Osteocyte (in vitro differentiated cells): Measurements from ENCODE around the gene TUBGCP3. TPM values are rescaled to one million over a fixed set of nuclear protein-coding genes. Genes with fewer than 3 reads are reported as not detected.

Experiments
- DNase-seq: peaks from one replicate; pipeline ENCODE4 v3.0.0; 2021; ENCODE audit warnings: mixed read lengths; ENCODE audit not compliant: unreplicated experiment; ENCODE audit errors: extremely low spot score
- H3K27ac Mint-ChIP-seq: one replicate; pipeline ENCODE4 v1.8.0; 2021; ENCODE audit warnings: mild to moderate bottlenecking, mixed read lengths; ENCODE audit not compliant: unreplicated experiment
- H3K27me3 Mint-ChIP-seq: one replicate; pipeline ENCODE4 v1.8.0; 2021; ENCODE audit warnings: mixed read lengths; ENCODE audit not compliant: unreplicated experiment
- H3K36me3 Mint-ChIP-seq: one replicate; pipeline ENCODE4 v1.8.0; 2021; ENCODE audit warnings: mixed read lengths; ENCODE audit not compliant: unreplicated experiment
- H3K4me1 Mint-ChIP-seq: one replicate; pipeline ENCODE4 v1.8.0; 2021; ENCODE audit warnings: mixed read lengths; ENCODE audit not compliant: unreplicated experiment
- H3K4me3 Mint-ChIP-seq: one replicate; pipeline ENCODE4 v1.8.0; 2021; ENCODE audit warnings: mild to moderate bottlenecking, moderate library complexity, mixed read lengths; ENCODE audit not compliant: unreplicated experiment
- H3K9me3 Mint-ChIP-seq: one replicate; pipeline ENCODE4 v1.8.0; 2021; ENCODE audit warnings: mixed read lengths; ENCODE audit not compliant: unreplicated experiment
- CTCF ChIP-seq: fragments of 200-600 bp; sonication (generic); IDR thresholded peaks from 2 replicates; pipeline ENCODE4 v1.5.0; 2021; ENCODE audit warnings: antibody characterized with exemption, mild to moderate bottlenecking, moderate library complexity
- total RNA-seq: library from RNA; stranded (reverse); gene quantifications from 2 replicates; pipeline ENCODE4 v1.2.1, GENCODE V29; 2021

Gene TUBGCP3
- total RNA-seq, 1 donor from 2014 or later: 26.1 TPM

GRCh38 chr13:112586334-112586960 lies 1.5 kb downstream of the TUBGCP3 start:
- no peak for DNase-seq
- no peak for TF ChIP-seq CTCF
- Mint-ChIP-seq H3K4me1 (peaks cover 17% of the 10 kb centered on the region), H3K9me3 (no peaks in the 10 kb centered on the region), H3K27me3 (no peaks in the 10 kb centered on the region), H3K27ac (peak overlapping the region; percentile 98), H3K4me3 (peak overlapping the region; percentile 90), H3K36me3 (no peaks in the 10 kb centered on the region)

- Mint-ChIP-seq H3K36me3 (peaks cover 3% of the 10 kb centered on the region), H3K27ac (no peak overlapping the region), H3K9me3 (peaks cover 3% of the 10 kb centered on the region), H3K27me3 (no peaks in the 10 kb centered on the region), H3K4me1 (peaks cover 23% of the 10 kb centered on the region), H3K4me3 (no peak overlapping the region)
- DNase-seq: no peak
- TF ChIP-seq CTCF: no peak
Observed at GRCh38 chr13:112583592-112584277, 4.2 kb downstream of the TUBGCP3 start.

- Mint-ChIP-seq H3K27me3 (no peaks in the 10 kb centered on the region), H3K27ac (peak overlapping the region; percentile 19)
Observed at GRCh38 chr13:112582263-112582662, 5.7 kb downstream of the TUBGCP3 start.

GRCh38 chr13:112580912-112581311 lies 7.0 kb downstream of the TUBGCP3 start:
- no peak for TF ChIP-seq CTCF
- no peak overlapping the region for H3K27ac Mint-ChIP-seq
- peaks cover 14% of the 10 kb centered on the region for H3K4me1 Mint-ChIP-seq
- H3K36me3 Mint-ChIP-seq: peaks cover 12% of the 10 kb centered on the region
- DNase-seq: no peak
- H3K9me3 Mint-ChIP-seq: peaks cover 11% of the 10 kb centered on the region
- no peaks in the 10 kb centered on the region for H3K27me3 Mint-ChIP-seq
- H3K4me3 Mint-ChIP-seq: no peak overlapping the region

More at GRCh38 chr13:112582263-112582662, 5.7 kb downstream of the TUBGCP3 start:
- peaks cover 5% of the 10 kb centered on the region for H3K9me3 Mint-ChIP-seq
- H3K4me3 Mint-ChIP-seq: no peak overlapping the region
- no peak for DNase-seq
- peaks cover 5% of the 10 kb centered on the region for H3K36me3 Mint-ChIP-seq
- no peak for TF ChIP-seq CTCF
- H3K4me1 Mint-ChIP-seq: peaks cover 20% of the 10 kb centered on the region

- no peak overlapping the region for H3K4me3 Mint-ChIP-seq
- H3K36me3 Mint-ChIP-seq: peaks cover 12% of the 10 kb centered on the region
- DNase-seq: no peak
- peaks cover 11% of the 10 kb centered on the region for H3K9me3 Mint-ChIP-seq
- peaks cover 20% of the 10 kb centered on the region for H3K4me1 Mint-ChIP-seq
- no peak for TF ChIP-seq CTCF
- H3K27me3 Mint-ChIP-seq: no peaks in the 10 kb centered on the region
- no peak overlapping the region for H3K27ac Mint-ChIP-seq
Observed at GRCh38 chr13:112580211-112580610, 7.7 kb downstream of the TUBGCP3 start.
